ENCODE results near the gene TMPRSS9.

DNA sequence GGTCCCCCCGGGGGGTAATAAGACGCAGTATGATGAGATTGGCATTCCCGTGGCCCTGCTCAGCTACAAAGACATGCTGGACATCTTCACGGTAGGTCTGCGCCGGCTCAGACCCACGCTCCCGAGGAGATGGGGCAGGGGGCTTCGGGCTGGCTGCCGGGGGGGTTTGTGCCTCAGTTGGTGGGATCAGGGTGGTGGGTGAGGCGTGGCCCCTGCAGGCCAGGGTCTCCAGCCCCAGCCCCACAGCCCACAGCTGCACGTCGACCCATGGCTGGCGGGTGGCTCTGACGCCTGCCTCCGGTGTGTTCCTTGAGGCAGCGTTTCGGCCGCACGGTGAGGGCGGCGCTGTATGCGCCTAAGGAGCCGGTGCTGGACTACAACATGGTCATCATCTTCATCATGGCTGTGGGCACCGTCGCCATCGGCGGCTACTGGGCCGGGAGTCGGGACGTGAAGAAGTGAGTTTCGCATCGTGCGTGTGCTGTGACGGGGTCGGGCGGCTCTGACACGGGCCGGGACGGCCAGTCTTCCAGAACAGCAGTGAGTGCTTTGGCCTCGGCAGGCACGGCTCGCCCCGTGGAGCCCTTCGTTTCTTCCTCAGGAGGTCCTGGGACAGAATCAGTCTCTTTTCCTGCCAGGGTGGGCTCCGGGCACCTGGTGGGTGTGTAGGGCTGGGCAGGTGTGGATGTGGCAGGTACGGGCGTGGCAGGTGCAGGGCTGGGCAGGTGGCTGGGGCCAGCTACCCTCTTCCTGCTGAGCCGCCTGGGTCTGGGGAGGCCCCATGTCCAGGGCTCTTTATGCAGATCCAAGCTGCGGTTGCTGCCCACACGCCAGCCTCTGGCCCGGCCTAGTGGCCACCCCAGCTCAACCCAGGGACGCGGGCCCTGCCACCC is 21.1 kb upstream of the TMPRSS9 start:
- TF ChIP-seq, protein P1, sequence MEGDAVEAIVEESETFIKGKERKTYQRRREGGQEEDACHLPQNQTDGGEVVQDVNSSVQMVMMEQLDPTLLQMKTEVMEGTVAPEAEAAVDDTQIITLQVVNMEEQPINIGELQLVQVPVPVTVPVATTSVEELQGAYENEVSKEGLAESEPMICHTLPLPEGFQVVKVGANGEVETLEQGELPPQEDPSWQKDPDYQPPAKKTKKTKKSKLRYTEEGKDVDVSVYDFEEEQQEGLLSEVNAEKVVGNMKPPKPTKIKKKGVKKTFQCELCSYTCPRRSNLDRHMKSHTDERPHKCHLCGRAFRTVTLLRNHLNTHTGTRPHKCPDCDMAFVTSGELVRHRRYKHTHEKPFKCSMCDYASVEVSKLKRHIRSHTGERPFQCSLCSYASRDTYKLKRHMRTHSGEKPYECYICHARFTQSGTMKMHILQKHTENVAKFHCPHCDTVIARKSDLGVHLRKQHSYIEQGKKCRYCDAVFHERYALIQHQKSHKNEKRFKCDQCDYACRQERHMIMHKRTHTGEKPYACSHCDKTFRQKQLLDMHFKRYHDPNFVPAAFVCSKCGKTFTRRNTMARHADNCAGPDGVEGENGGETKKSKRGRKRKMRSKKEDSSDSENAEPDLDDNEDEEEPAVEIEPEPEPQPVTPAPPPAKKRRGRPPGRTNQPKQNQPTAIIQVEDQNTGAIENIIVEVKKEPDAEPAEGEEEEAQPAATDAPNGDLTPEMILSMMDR (conservative IDR thresholded peaks at IDR 0.05 in 1 of 2, IDR thresholded peaks at IDR 0.05 in 1 of 2; ENCODE audit: extremely low read depth in 1 of 2, insufficient read depth in 1 of 2, low read depth in 1 of 2, low read length in 2 of 2), result no peak
- TF ChIP-seq EZH2 (IDR thresholded peaks at IDR 0.05; ENCODE audit: borderline replicate concordance, low read length), result no peak
